Measurements from ENCODE around the gene TUBB2A. TPM values are rescaled to one million over a fixed set of nuclear protein-coding genes. Genes with fewer than 3 reads are reported as not detected.

TUBB2A gene
- total and polyA plus RNA-seq, 10 of the 15 experiments (the other 5 are each of a cell fraction or from before 2014, with no cell fraction given) = 2.2 to 49.5 (median 31.3) TPM

GRCh38 chr6:3135668-3136291 lies 21.6 kb downstream of the TUBB2A start:
- no TSS peak for BruUV-seq (replicated peaks)
- no peak overlapping the region for H3K9ac ChIP-seq (ENCODE audit: control insufficient read depth, insufficient read depth, low read length)

More at GRCh38 chr6:3135668-3136291, 21.6 kb downstream of the TUBB2A start:
- CTCF ChIA-PET = interaction anchor here (0.7 to 2.1 kb wide), 2 partner anchors 9 to 66 kb away, joined by 3 to 9 read pairs; no protein-coding TSS in a partner anchor
- H3K36me3 ChIP-seq (ENCODE audit: control insufficient read depth in 2 of 2, insufficient read depth in 2 of 2, low read length in 1 of 2) = no peaks in the 10 kb centered on the region
- ATAC-seq (no peak), FAIRE-seq (no peak), DNase-seq (ENCODE audit: low read depth, low spot score) (no peak)
- no peak overlapping the region for H3K27ac ChIP-seq (ENCODE audit: control insufficient read depth, insufficient read depth)
- no peak overlapping the region for H3K4me3 ChIP-seq
- no peak overlapping the region for H2AFZ ChIP-seq (ENCODE audit: control insufficient read depth, low read depth, low read length)
- H3K4me2 ChIP-seq (ENCODE audit: control insufficient read depth, insufficient read depth) = no peak overlapping the region
- in situ Hi-C loops (cut with MboI) = no loop called here
- no peaks in the 10 kb centered on the region for H3K9me3 ChIP-seq (replicated peaks; ENCODE audit: control insufficient read depth, insufficient read depth, low read length)
- no peaks in the 10 kb centered on the region for H3K27me3 ChIP-seq (replicated peaks in 1 of 2; ENCODE audit: control insufficient read depth in 2 of 2, insufficient read depth in 2 of 2, low read length in 1 of 2)
- no peak for TF ChIP-seq ZNF207 (IDR thresholded peaks at IDR 0.05; ENCODE audit: borderline replicate concordance)
- no peak for TF ChIP-seq CEBPB (IDR thresholded peaks at IDR 0.05; ENCODE audit: borderline replicate concordance in 1 of 2, low read depth in 2 of 2, low read length in 2 of 2)
- TF ChIP-seq NRF1 (conservative IDR thresholded peaks at IDR 0.05; ENCODE audit: low read depth, low read length) = no peak
- TF ChIP-seq CHD2 (IDR thresholded peaks at IDR 0.05; ENCODE audit: borderline replicate concordance, low read depth, low read length) = no peak
- TF ChIP-seq ZSCAN29 (IDR thresholded peaks at IDR 0.05) = no peak
- no peak for TF ChIP-seq CHD4 (IDR thresholded peaks at IDR 0.05)
- no peak for TF ChIP-seq NKRF (conservative IDR thresholded peaks at IDR 0.05)
- SMC1A ChIA-PET (ENCODE audit: uncharacterized antibody, unreplicated experiment) = interaction anchor here (1.2 kb wide), 1 partner anchor 119 kb away, joined by 3 read pairs; no protein-coding TSS in a partner anchor
- POLR2A ChIA-PET = interaction anchor here (0.6 kb wide), 1 partner anchor 323 kb away, joined by 6 read pairs; no protein-coding TSS in a partner anchor
- no peaks in the 10 kb centered on the region for H3K79me2 ChIP-seq (ENCODE audit: control insufficient read depth, insufficient read depth, low read length)
- intact Hi-C loops (cut with micrococcal nuclease; ENCODE audit: unreplicated experiment) = no loop called here
- 73% methylated on average over 13 of the region's 13 CpGs for WGBS (ENCODE audit: insufficient coverage, insufficient replicate concordance, low lambda C conversion rate, missing lambda C conversion rate)
- no peaks in the 10 kb centered on the region for H4K20me1 ChIP-seq (ENCODE audit: control insufficient read depth, insufficient read depth)
- peaks cover 7% of the 10 kb centered on the region for H3K4me1 ChIP-seq (ENCODE audit: control insufficient read depth, insufficient read depth, low read length)
- RAD21 ChIA-PET (ENCODE audit: unreplicated experiment) = no interaction called here

All from GM12878 (cell line).